ENCODE results near the gene CKMT2. TPM values are rescaled to one million over a fixed set of nuclear protein-coding genes. Genes with fewer than 3 reads are reported as not detected.

Gene CKMT2
- total RNA-seq, 1 experiment from 2014 or later = not detected

DNA sequence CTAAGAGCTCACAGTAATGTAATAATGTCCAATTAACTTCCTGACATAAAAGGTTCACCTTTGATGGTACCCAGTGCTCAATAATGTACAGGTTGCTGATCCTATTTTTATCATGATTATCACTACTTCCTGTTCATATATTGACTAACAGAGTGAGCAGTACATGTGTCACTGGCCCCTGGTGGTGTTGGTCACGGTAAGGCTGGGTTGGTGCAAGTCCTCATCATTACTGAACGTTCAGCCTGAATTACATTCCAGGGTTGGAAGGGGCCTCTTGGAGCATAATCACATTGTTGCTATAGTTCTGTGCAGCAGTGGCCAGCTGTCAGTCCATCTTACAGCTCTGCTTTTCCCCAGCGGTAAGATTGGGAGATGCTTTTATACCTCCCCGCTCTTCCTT is 24.2 kb upstream of the CKMT2 start:
- H3K4me1 Mint-ChIP-seq (ENCODE audit: low read depth, unreplicated experiment) = no peaks in the 10 kb centered on the region
- H3K4me1 ChIP-seq = no peaks in the 10 kb centered on the region
- H3K27me3 ChIP-seq (replicated peaks; ENCODE audit: control insufficient read depth, insufficient read depth, low read length) = no peaks in the 10 kb centered on the region
- BruUV-seq (replicated peaks) = no TSS peak
- TF ChIP-seq, protein P1, sequence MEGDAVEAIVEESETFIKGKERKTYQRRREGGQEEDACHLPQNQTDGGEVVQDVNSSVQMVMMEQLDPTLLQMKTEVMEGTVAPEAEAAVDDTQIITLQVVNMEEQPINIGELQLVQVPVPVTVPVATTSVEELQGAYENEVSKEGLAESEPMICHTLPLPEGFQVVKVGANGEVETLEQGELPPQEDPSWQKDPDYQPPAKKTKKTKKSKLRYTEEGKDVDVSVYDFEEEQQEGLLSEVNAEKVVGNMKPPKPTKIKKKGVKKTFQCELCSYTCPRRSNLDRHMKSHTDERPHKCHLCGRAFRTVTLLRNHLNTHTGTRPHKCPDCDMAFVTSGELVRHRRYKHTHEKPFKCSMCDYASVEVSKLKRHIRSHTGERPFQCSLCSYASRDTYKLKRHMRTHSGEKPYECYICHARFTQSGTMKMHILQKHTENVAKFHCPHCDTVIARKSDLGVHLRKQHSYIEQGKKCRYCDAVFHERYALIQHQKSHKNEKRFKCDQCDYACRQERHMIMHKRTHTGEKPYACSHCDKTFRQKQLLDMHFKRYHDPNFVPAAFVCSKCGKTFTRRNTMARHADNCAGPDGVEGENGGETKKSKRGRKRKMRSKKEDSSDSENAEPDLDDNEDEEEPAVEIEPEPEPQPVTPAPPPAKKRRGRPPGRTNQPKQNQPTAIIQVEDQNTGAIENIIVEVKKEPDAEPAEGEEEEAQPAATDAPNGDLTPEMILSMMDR (IDR thresholded peaks at IDR 0.05; ENCODE audit: insufficient read depth in 1 of 2, low read depth in 1 of 2, low read length in 1 of 2, severe bottlenecking in 1 of 2, unreplicated experiment in 1 of 2) = no peak
- H3K36me3 ChIP-seq (ENCODE audit: control insufficient read depth, insufficient read depth, low read length) = no peaks in the 10 kb centered on the region
- no peak overlapping the region for H3K4me3 ChIP-seq (ENCODE audit: low read depth, low read length)
- CTCF ChIA-PET = no interaction called here
- H3K36me3 Mint-ChIP-seq (ENCODE audit: insufficient read depth, unreplicated experiment) = peaks cover 11% of the 10 kb centered on the region
- no peaks in the 10 kb centered on the region for H3K9me3 Mint-ChIP-seq (ENCODE audit: unreplicated experiment)
- POLR2A ChIA-PET = no interaction called here
- no peak overlapping the region for H3K27ac Mint-ChIP-seq (ENCODE audit: unreplicated experiment)
- no peak for DNase-seq
- no peaks in the 10 kb centered on the region for H3K9me3 ChIP-seq
- intact Hi-C loops (cut with micrococcal nuclease; ENCODE audit: unreplicated experiment) = no loop called here
- H3K27me3 Mint-ChIP-seq (ENCODE audit: insufficient read depth, unreplicated experiment) = no peaks in the 10 kb centered on the region
- no peak overlapping the region for H3K4me3 Mint-ChIP-seq (ENCODE audit: unreplicated experiment)

DNA sequence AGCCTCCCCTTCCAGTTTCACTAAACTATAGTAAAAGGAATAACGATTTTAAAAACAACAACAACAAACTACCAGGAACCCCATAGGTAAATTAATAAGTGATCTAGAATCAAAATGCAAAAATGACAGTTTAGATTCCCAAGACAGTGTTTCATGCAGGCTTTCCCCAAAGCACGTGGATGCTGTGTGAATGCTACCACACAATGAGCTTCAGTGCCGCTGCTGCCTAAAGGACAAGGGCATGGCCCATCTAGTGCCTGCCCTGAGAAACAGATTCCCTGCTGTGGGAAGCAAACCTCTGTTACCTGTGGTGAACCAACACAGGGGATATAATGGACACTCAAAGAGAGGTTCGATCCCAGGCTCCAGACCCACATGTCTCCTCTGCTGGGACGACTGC is 23.7 kb upstream of the CKMT2 start:
- Mint-ChIP-seq H3K27ac (ENCODE audit: unreplicated experiment) (no peak overlapping the region), H3K4me1 (ENCODE audit: low read depth, unreplicated experiment) (no peaks in the 10 kb centered on the region)

DNA sequence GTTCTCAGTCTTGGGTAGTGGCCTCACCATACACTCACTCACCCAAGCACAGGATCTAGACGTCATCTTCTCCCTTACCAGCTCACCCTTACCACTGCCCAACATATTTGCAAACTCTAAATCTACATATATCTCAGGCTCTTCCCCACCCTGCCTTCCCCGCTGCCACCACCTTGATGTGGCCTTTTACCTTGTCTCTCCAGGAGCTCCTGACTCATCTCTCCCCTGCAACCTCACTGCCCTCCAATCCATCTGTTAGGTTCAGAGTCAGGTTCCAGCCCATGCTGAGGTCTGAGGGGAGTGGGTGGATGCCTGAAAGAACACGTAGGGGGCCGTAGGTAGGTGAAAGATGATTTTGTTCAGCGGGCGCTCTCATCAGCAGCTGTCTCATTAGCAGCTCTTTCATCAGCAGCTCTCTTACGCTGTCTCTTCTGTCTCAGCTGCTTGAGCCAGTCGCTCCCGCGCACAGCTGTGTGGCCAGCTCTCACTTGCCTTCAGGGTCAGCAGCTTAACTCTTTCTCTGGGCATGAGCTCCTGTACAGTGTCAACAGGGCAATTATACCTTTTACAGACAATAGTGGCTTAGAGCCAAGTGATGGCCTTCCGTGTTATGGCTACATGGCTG is 23.1 kb upstream of the CKMT2 start:
- Mint-ChIP-seq H3K27ac (ENCODE audit: unreplicated experiment) (no peak overlapping the region), H3K27me3 (ENCODE audit: insufficient read depth, unreplicated experiment) (no peaks in the 10 kb centered on the region)
- CTCF ChIA-PET = no interaction called here

More for the DNA sequence above, 23.7 kb upstream of the CKMT2 start:
- no peak overlapping the region for H3K4me3 Mint-ChIP-seq (ENCODE audit: unreplicated experiment)
- ChIA-PET POLR2A (no interaction called here), CTCF (no interaction called here)
- no peaks in the 10 kb centered on the region for H3K36me3 ChIP-seq (ENCODE audit: control insufficient read depth, insufficient read depth, low read length)
- BruUV-seq (replicated peaks) = no TSS peak
- no peaks in the 10 kb centered on the region for H3K27me3 Mint-ChIP-seq (ENCODE audit: insufficient read depth, unreplicated experiment)
- DNase-seq = no peak
- no peaks in the 10 kb centered on the region for H3K4me1 ChIP-seq
- peaks cover 11% of the 10 kb centered on the region for H3K36me3 Mint-ChIP-seq (ENCODE audit: insufficient read depth, unreplicated experiment)
- no peaks in the 10 kb centered on the region for H3K9me3 Mint-ChIP-seq (ENCODE audit: unreplicated experiment)
- H3K9me3 ChIP-seq = no peaks in the 10 kb centered on the region
- H3K4me3 ChIP-seq (ENCODE audit: low read depth, low read length) = no peak overlapping the region
- H3K27me3 ChIP-seq (replicated peaks; ENCODE audit: control insufficient read depth, insufficient read depth, low read length) = no peaks in the 10 kb centered on the region
- TF ChIP-seq, protein P1 (IDR thresholded peaks at IDR 0.05; ENCODE audit: insufficient read depth in 1 of 2, low read depth in 1 of 2, low read length in 1 of 2, severe bottlenecking in 1 of 2, unreplicated experiment in 1 of 2) = no peak
- intact Hi-C loops (cut with micrococcal nuclease; ENCODE audit: unreplicated experiment) = no loop called here

More for the DNA sequence above, 23.1 kb upstream of the CKMT2 start:
- H3K9me3 ChIP-seq = no peaks in the 10 kb centered on the region
- Mint-ChIP-seq H3K36me3 (ENCODE audit: insufficient read depth, unreplicated experiment) (peaks cover 11% of the 10 kb centered on the region), H3K4me1 (ENCODE audit: low read depth, unreplicated experiment) (no peaks in the 10 kb centered on the region), H3K4me3 (ENCODE audit: unreplicated experiment) (no peak overlapping the region), H3K9me3 (ENCODE audit: unreplicated experiment) (no peaks in the 10 kb centered on the region)
- no peaks in the 10 kb centered on the region for H3K36me3 ChIP-seq (ENCODE audit: control insufficient read depth, insufficient read depth, low read length)
- intact Hi-C loops (cut with micrococcal nuclease; ENCODE audit: unreplicated experiment) = no loop called here
- H3K4me1 ChIP-seq = no peaks in the 10 kb centered on the region
- POLR2A ChIA-PET = no interaction called here
- no peaks in the 10 kb centered on the region for H3K27me3 ChIP-seq (replicated peaks; ENCODE audit: control insufficient read depth, insufficient read depth, low read length)
- no TSS peak for BruUV-seq (replicated peaks)
- no peak for DNase-seq
- H3K4me3 ChIP-seq (ENCODE audit: low read depth, low read length) = no peak overlapping the region
- TF ChIP-seq, protein P1 (IDR thresholded peaks at IDR 0.05; ENCODE audit: insufficient read depth in 1 of 2, low read depth in 1 of 2, low read length in 1 of 2, severe bottlenecking in 1 of 2, unreplicated experiment in 1 of 2) = no peak

Measured in Caco-2 (cell line).